Measurements from ENCODE around the gene MYDGF.

The MYDGF gene

GRCh38 chr19:4618019-4618418 is 52.1 kb downstream of the MYDGF start:
- TF ChIP-seq ZFX (IDR thresholded peaks at IDR 0.05; ENCODE audit: borderline replicate concordance): no peak
- TF ChIP-seq CTCF (IDR thresholded peaks at IDR 0.05): no peak
- H3K27ac ChIP-seq: no peak overlapping the region

- TF ChIP-seq CTCF (IDR thresholded peaks at IDR 0.05) (no peak), ZFX (IDR thresholded peaks at IDR 0.05; ENCODE audit: borderline replicate concordance) (no peak)
- H3K27ac ChIP-seq: no peak overlapping the region
These were observed 56.8 kb downstream of the MYDGF start for GRCh38 chr19:4613254-4613751.

GRCh38 chr19:4609878-4610511 is 60.1 kb downstream of the MYDGF start:
- TF ChIP-seq ZFX (IDR thresholded peaks at IDR 0.05; ENCODE audit: borderline replicate concordance): no peak
- TF ChIP-seq CTCF (IDR thresholded peaks at IDR 0.05): no peak
- H3K27ac ChIP-seq: no peak overlapping the region

Data from 22Rv1 (cell line).